K562 (cell line): ENCODE measurements around the gene OSBPL10. TPM values are rescaled to one million over a fixed set of nuclear protein-coding genes. Genes with fewer than 3 reads are reported as not detected.

Experiments
- ATAC-seq: fragments of 200-7000 bp; cut with Tn5 transposase; 3 replicates; pipeline ENCODE4 v1.9.1; 2020; ENCODE audit warnings: moderate library complexity
- BruUV-seq: library from RNA; stranded (reverse); fragments of 400-500 nt; replicated peaks from 2 replicates; lab custom pipeline; 2021; lab: Mats Ljungman, UMichigan
- CTCF ChIA-PET: fragments of 300-600 bp; formaldehyde crosslinking; extraction: SDS; loops from one replicate; lab custom pipeline; 2021; ENCODE audit warnings: low intra/inter-chr PET ratio; lab: Yijun Ruan, JAX
- POLR2A ChIA-PET: fragments of 300-600, 350-650 bp; sonication (Branson Sonifier 250); formaldehyde crosslinking; extraction: SDS; loops from one replicate; lab custom pipeline; 2021; ENCODE audit warnings: antibody characterized with exemption, inconsistent platforms; lab: Yijun Ruan, JAX
- DNase-seq, 4 experiments: peaks; one replicate each; pipeline versions ENCODE4 v3.0.0 to v3.0.0-alpha.2; 2011 to 2018; ENCODE audit warnings: low spot score in 3 of 4, mixed read lengths in 3 of 4; ENCODE audit errors: extremely low read depth in 1 of 4
- FAIRE-seq: peaks from 2 replicates; lab custom pipeline; 2011; peaks lifted over from hg19 to GRCh38; lab: Jason Lieb, UNC
- H2AFZ ChIP-seq: 2 replicates; pipeline ENCODE4 v1.6.0; 2011; ENCODE audit warnings: low read depth, low read length, control low read depth, inconsistent platforms
- H3K27ac ChIP-seq: fragments of 200-600 bp; 3 replicates; pipeline ENCODE4 v1.8.0; 2011; ENCODE audit warnings: low read depth, mild to moderate bottlenecking, control low read depth, inconsistent platforms, low read length, moderate library complexity, mixed read lengths; ENCODE audit errors: extremely low read depth
- H3K27me3 ChIP-seq, 2 experiments: fragments of 300-600 bp in 1 of 2; 2 replicates in 1 of 2; 3 replicates in 1 of 2; pipeline versions ENCODE4 v1.6.0 to v1.8.0; 2011; ENCODE audit warnings: inconsistent platforms in 2 of 2, low read length in 2 of 2, mild to moderate bottlenecking in 1 of 2, mixed read lengths in 1 of 2, moderate library complexity in 1 of 2; ENCODE audit not compliant: control insufficient read depth in 2 of 2, insufficient read depth in 2 of 2
- H3K36me3 ChIP-seq: fragments of 300-600 bp; 3 replicates; pipeline ENCODE4 v1.8.0; 2011; ENCODE audit warnings: mild to moderate bottlenecking, low read length, inconsistent platforms; ENCODE audit not compliant: control insufficient read depth, insufficient read depth
- H3K4me1 ChIP-seq, 2 experiments: fragments of 200-600 bp in 1 of 2; replicated peaks in 1 of 2; 2 replicates in 1 of 2; 3 replicates in 1 of 2; pipeline versions ENCODE4 v1.5.1 to v1.8.0; 2011; ENCODE audit warnings: inconsistent platforms in 2 of 2, low read length in 2 of 2, mild to moderate bottlenecking in 1 of 2, mixed read lengths in 1 of 2, moderate library complexity in 1 of 2; ENCODE audit not compliant: control insufficient read depth in 2 of 2, insufficient read depth in 2 of 2
- H3K4me2 ChIP-seq: 2 replicates; pipeline ENCODE4 v1.6.1; 2011; ENCODE audit warnings: low read length, control low read depth, inconsistent platforms, mixed read lengths; ENCODE audit not compliant: insufficient read depth
- H3K4me3 ChIP-seq: fragments of 200-600 bp; sonication (generic), shearing (Covaris generic); 2 replicates; pipeline ENCODE4 v1.5.1; 2016; ENCODE audit warnings: control low read depth, inconsistent platforms
- H3K79me2 ChIP-seq: fragments of 200-600 bp; 3 replicates; pipeline ENCODE4 v1.8.0; 2011; ENCODE audit warnings: low read length, inconsistent platforms; ENCODE audit not compliant: control insufficient read depth, insufficient read depth
- H3K9ac ChIP-seq, 2 experiments: 2 replicates each; pipeline versions ENCODE4 v1.6.0 to v1.6.1; 2011; ENCODE audit warnings: low read depth in 2 of 2, low read length in 2 of 2, control low read depth in 1 of 2, inconsistent platforms in 1 of 2, mild to moderate bottlenecking in 1 of 2, mixed read lengths in 1 of 2; ENCODE audit not compliant: insufficient read depth in 1 of 2
- H3K9me1 ChIP-seq: one replicate; pipeline ENCODE4 v1.6.0; 2011; ENCODE audit warnings: inconsistent platforms, mild to moderate bottlenecking, low read length, moderate library complexity; ENCODE audit not compliant: control insufficient read depth, insufficient read depth
- H3K9me3 ChIP-seq: replicated peaks from 2 replicates; pipeline ENCODE4 v1.5.1; 2011; ENCODE audit warnings: low read depth, low read length, inconsistent platforms; ENCODE audit not compliant: control insufficient read depth, insufficient read depth
- H4K20me1 ChIP-seq: replicated peaks from 2 replicates; pipeline ENCODE4 v1.6.1; 2011; ENCODE audit warnings: low read length, inconsistent platforms, mixed read lengths; ENCODE audit not compliant: control insufficient read depth, insufficient read depth
- FOXP1 ChIP-seq: sonication (generic); formaldehyde crosslinking; IDR thresholded peaks from 2 replicates; pipeline ENCODE4 v1.8.0; 2022; ENCODE audit warnings: mild to moderate bottlenecking, missing genetic modification reagents
- HLTF ChIP-seq: fragments of 450-650 bp; IDR thresholded peaks from 2 replicates; pipeline ENCODE4 v1.6.1; 2016
- NR2F6 ChIP-seq: fragments of 450-650 bp; formaldehyde crosslinking; IDR thresholded peaks from 2 replicates; pipeline ENCODE4 v1.4.0; 2020; ENCODE audit warnings: mild to moderate bottlenecking
- POLR2G ChIP-seq: fragments of 200-400 bp; formaldehyde crosslinking; IDR thresholded peaks from 2 replicates; pipeline ENCODE4 v1.6.1; 2017; ENCODE audit warnings: low read depth, mild to moderate bottlenecking, antibody characterized with exemption, low read length, moderate library complexity
- SIRT6 ChIP-seq: IDR thresholded peaks from one replicate; pipeline ENCODE4 v1.6.1; 2012; ENCODE audit warnings: low read depth, mild to moderate bottlenecking, control low read depth, inconsistent platforms, low read length, moderate library complexity
- SMAD2 ChIP-seq: fragments of 150-350 bp; IDR thresholded peaks from 2 replicates; pipeline ENCODE4 v1.6.1; 2014; ENCODE audit warnings: low read depth, mild to moderate bottlenecking, low read length
- STAT5B ChIP-seq: fragments of 250-450 bp; sonication (Bioruptor Pico); IDR thresholded peaks from 2 replicates; pipeline ENCODE4 v1.8.0; 2021; ENCODE audit warnings: mild to moderate bottlenecking, inconsistent platforms
- TCF7L2 ChIP-seq: fragments of 150-350 bp; IDR thresholded peaks from 2 replicates; pipeline ENCODE4 v1.6.1; 2016; ENCODE audit warnings: low read depth, mild to moderate bottlenecking, low read length, moderate library complexity
- WHSC1 ChIP-seq: IDR thresholded peaks from one replicate; pipeline ENCODE4 v1.6.1; 2012; ENCODE audit warnings: low read length, control low read depth, inconsistent platforms
- ZNF717 ChIP-seq: fragments of 250-450 bp; sonication (Bioruptor Pico); IDR thresholded peaks from 2 replicates; pipeline ENCODE4 v1.5.0; 2021
- WGBS: fragments of 100-300 bp; shearing (Covaris generic); methylation state at CpG from one replicate; pipeline ENCODE4 v1.1.6; 2016; ENCODE audit warnings: low coverage, mixed read lengths; ENCODE audit not compliant: insufficient coverage; ENCODE audit errors: missing lambda C conversion rate; 5-methylcytosine and 5-hydroxymethylcytosine counted together
- in situ Hi-C: fragments of 300-500 bp; cut with MboI; formaldehyde crosslinking; loops from 4 replicates; pipeline ENCODE4 v1.15.0; 2018; ENCODE audit warnings: inconsistent platforms, mixed read lengths
- intact Hi-C: fragments of 100-400 bp; cut with micrococcal nuclease; formaldehyde crosslinking; loops from 2 replicates; pipeline ENCODE4 v1.14.2; 2022
- polyA plus RNA-seq, 8 experiments: library from polyadenylated mRNA; depleted of rRNA in 4 of 8; stranded (reverse) in 5 of 8; unstranded in 3 of 8; fragments of >200 nt; fragmentation: Nextera tagmentation in 2 of 8; fragmentation: Illumina TruSeq in 1 of 8; extraction: Ambion mirVana in 2 of 8; extraction: Trizol in 1 of 8; gene quantifications; 2 replicates each; pipeline versions ENCODE4 v1.2.1 to v1.2.3, GENCODE V29; 2011 to 2014; ENCODE audit warnings: inconsistent platforms in 1 of 8, missing spikeins in 1 of 8
- total RNA-seq, 7 experiments: library from RNA; depleted of rRNA in 6 of 7; stranded (reverse); fragments of >200 nt in 6 of 7; fragmentation: Illumina TruSeq in 2 of 7; extraction: Trizol in 2 of 7; gene quantifications; 2 replicates each; pipeline versions ENCODE4 v1.2.1 to v1.2.3, GENCODE V29; 2011 to 2021; ENCODE audit warnings: low replicate concordance in 1 of 7
- TF ChIP-seq, protein P1 (sequence below): IDR thresholded peaks from 3 replicates; pipeline ENCODE4 v1.6.1; 2011; ENCODE audit warnings: borderline replicate concordance, mild to moderate bottlenecking, moderate library complexity; ENCODE audit not compliant: insufficient read length; ENCODE audit errors: extremely low read depth

Gene OSBPL10
- total and polyA plus RNA-seq, 9 of the 15 experiments (the other 6 are each of a cell fraction or from before 2014, with no cell fraction given) = 0.03 to 0.19 (median 0.14) TPM; not detected in 2

DNA sequence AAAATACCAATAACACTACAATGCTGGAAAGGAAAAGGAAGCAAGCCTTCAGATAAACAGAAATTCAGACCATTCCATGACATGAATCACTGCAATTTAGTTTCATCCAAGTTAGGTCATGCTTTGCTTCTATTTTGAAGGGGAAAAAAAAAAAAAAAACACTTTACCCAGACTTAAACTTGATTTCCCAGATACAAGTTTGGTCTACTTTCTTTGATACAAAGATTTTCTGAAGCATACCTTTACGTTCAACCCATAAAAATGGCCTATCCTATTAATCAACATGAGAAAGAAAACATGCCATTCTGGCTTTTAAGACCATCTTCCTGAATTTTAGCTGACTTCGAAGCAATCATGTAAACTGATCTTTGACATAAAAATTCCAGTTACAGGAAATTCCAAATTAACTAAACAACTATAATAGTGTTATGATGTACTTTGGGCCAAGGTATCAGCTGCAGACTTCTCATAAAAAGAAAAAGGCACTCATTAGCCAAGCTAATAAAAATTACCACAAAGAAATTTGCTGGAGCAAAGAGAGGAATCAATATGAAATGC, 12.6 kb downstream of the OSBPL10 start:
- TF ChIP-seq SIRT6 (no peak), ZNF717 (CRISPR knock-in tag) (no peak), HLTF (no peak), WHSC1 (no peak), POLR2G (no peak), STAT5B (no peak), FOXP1 (CRISPR knock-in tag) (no peak), NR2F6 (no peak), SMAD2 (no peak), TCF7L2 (no peak)
- TF ChIP-seq, protein P1, sequence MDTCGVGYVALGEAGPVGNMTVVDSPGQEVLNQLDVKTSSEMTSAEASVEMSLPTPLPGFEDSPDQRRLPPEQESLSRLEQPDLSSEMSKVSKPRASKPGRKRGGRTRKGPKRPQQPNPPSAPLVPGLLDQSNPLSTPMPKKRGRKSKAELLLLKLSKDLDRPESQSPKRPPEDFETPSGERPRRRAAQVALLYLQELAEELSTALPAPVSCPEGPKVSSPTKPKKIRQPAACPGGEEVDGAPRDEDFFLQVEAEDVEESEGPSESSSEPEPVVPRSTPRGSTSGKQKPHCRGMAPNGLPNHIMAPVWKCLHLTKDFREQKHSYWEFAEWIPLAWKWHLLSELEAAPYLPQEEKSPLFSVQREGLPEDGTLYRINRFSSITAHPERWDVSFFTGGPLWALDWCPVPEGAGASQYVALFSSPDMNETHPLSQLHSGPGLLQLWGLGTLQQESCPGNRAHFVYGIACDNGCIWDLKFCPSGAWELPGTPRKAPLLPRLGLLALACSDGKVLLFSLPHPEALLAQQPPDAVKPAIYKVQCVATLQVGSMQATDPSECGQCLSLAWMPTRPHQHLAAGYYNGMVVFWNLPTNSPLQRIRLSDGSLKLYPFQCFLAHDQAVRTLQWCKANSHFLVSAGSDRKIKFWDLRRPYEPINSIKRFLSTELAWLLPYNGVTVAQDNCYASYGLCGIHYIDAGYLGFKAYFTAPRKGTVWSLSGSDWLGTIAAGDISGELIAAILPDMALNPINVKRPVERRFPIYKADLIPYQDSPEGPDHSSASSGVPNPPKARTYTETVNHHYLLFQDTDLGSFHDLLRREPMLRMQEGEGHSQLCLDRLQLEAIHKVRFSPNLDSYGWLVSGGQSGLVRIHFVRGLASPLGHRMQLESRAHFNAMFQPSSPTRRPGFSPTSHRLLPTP = no peak
- Histone ChIP-seq H3K4me1 (no peaks in the 10 kb centered on the region), H3K36me3 (no peaks in the 10 kb centered on the region), H2AFZ (no peak overlapping the region), H3K27me3 (peaks cover 0 to 18% of the 10 kb centered on the region in 2 experiments; a peak in 3 of 5 replicates), H3K9ac (no peak overlapping the region), H3K9me3 (no peaks in the 10 kb centered on the region), H4K20me1 (no peaks in the 10 kb centered on the region), H3K9me1 (no peaks in the 10 kb centered on the region), H3K79me2 (no peaks in the 10 kb centered on the region), H3K27ac (no peak overlapping the region), H3K4me2 (no peak overlapping the region), H3K4me3 (no peak overlapping the region)
- POLR2A ChIA-PET = no interaction called here
- no peak for ATAC-seq
- intact Hi-C loops (no loop called here), in situ Hi-C loops (no loop called here)
- CTCF ChIA-PET = no interaction called here
- DNase-seq = no peak
- FAIRE-seq = no peak
- no TSS peak for BruUV-seq
- 3% methylated on average over 2 of the region's 2 CpGs for WGBS
